ENCODE results near the gene PPP4R2. TPM values are rescaled to one million over a fixed set of nuclear protein-coding genes. Genes with fewer than 3 reads are reported as not detected.

PPP4R2 gene
- total RNA-seq, 1 donor from 2014 or later: 65.7 TPM

DNA sequence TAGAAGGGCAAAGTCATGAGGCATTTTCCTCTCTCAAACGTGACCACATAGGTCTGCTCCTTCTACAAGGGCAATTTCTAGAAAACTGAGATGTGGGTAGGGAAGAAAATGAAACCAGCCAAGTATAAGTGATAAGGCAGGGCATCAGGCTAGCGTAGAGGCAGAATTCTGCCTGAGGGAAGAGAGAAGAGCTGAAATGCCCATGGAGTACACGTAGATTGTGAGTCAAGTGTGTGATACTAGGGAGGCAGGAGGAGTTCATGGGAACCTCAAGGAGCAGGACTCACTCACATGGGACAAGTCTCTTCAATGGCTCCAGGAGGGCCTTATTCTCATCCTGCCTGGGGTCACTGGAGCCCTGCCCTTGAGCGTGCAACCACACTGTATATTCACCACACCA is 34.9 kb upstream of the PPP4R2 start:
- Histone ChIP-seq H3K36me3 (no peaks in the 10 kb centered on the region), H3K4me3 (no peak overlapping the region), H3K27me3 (no peaks in the 10 kb centered on the region), H3K4me1 (no peaks in the 10 kb centered on the region), H3K27ac (no peak overlapping the region), H3K9me3 (no peaks in the 10 kb centered on the region)
- intact Hi-C loops (cut with DNase I): no loop called here
- ATAC-seq (no peak), DNase-seq (no peak)
- TF ChIP-seq, protein P1, sequence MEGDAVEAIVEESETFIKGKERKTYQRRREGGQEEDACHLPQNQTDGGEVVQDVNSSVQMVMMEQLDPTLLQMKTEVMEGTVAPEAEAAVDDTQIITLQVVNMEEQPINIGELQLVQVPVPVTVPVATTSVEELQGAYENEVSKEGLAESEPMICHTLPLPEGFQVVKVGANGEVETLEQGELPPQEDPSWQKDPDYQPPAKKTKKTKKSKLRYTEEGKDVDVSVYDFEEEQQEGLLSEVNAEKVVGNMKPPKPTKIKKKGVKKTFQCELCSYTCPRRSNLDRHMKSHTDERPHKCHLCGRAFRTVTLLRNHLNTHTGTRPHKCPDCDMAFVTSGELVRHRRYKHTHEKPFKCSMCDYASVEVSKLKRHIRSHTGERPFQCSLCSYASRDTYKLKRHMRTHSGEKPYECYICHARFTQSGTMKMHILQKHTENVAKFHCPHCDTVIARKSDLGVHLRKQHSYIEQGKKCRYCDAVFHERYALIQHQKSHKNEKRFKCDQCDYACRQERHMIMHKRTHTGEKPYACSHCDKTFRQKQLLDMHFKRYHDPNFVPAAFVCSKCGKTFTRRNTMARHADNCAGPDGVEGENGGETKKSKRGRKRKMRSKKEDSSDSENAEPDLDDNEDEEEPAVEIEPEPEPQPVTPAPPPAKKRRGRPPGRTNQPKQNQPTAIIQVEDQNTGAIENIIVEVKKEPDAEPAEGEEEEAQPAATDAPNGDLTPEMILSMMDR (IDR thresholded peaks at IDR 0.05): no peak

DNA sequence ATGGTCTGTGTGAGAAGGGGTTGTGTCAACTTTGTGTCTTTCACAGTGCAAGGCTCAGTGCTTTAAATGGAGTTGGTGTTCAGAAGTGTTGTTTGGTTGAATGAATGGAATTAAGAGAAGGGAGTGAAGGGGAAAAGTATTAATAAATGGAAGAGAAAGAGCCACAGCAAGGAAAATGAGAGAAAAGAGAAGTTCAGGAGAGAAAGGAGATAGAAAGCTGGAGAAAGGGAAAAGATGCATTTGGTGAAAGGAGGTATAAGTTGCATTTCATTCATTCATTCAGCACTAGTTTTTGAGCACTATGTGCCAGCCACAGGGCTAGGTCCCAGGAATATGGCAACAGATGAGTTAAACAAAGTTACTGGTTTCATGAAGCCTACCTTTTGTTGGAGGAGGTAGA is 34.3 kb upstream of the PPP4R2 start:
- ATAC-seq: no peak
- H3K4me1 ChIP-seq: no peaks in the 10 kb centered on the region
- intact Hi-C loops (cut with DNase I): no loop called here
- H3K9me3 ChIP-seq: no peaks in the 10 kb centered on the region
- H3K27me3 ChIP-seq: no peaks in the 10 kb centered on the region
- H3K27ac ChIP-seq: no peak overlapping the region
- H3K36me3 ChIP-seq: no peaks in the 10 kb centered on the region
- TF ChIP-seq, protein P1 (IDR thresholded peaks at IDR 0.05): no peak
- no peak for DNase-seq
- no peak overlapping the region for H3K4me3 ChIP-seq

DNA sequence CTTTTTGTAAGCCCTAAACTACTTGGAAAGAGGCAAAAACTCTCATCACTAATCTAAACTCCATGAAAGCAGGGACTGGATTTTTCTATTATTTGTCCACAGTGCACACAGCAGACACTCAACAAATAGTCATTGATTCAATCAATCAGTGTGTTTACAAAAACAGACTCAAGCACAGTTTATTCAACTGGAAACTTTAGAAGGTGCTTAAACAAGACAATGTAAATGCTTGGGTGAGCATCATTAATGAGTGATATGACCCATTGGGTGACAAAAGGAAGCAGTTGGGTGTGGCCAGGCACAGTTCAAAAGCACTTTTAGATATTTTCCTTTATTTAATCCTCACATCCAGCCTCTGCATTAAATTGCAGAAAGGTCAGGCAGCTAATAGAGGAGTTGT is 32.0 kb upstream of the PPP4R2 start:
- H3K9me3 ChIP-seq: no peaks in the 10 kb centered on the region
- no peak for DNase-seq
- no peak for ATAC-seq
- H3K36me3 ChIP-seq: no peaks in the 10 kb centered on the region
- no peaks in the 10 kb centered on the region for H3K27me3 ChIP-seq
- H3K27ac ChIP-seq: no peak overlapping the region
- H3K4me1 ChIP-seq: no peaks in the 10 kb centered on the region
- TF ChIP-seq, protein P1 (IDR thresholded peaks at IDR 0.05): no peak
- no peak overlapping the region for H3K4me3 ChIP-seq
- intact Hi-C loops (cut with DNase I): no loop called here

DNA sequence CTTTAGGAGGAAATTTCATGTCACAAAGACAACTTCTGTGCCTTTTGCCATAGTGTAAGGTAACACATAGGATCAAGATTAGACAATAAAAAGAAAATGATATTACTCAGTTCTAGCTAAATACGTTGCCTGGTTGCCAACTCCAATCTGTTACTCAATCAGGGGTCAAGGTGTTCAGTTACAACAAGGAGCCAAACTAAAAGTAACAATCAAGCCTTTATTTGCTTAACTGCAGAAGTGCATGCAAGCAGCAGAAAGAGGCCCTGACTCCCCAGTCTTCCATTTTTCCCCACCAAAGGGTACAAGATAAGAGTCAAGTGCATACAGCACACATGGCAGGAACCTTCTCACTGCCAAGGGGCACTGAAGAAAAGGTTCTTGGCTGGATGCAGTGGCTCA is 28.3 kb upstream of the PPP4R2 start:
- DNase-seq (no peak), ATAC-seq (peak; percentile 52)
- Histone ChIP-seq H3K27ac (no peak overlapping the region), H3K36me3 (no peaks in the 10 kb centered on the region), H3K9me3 (no peaks in the 10 kb centered on the region), H3K4me1 (no peaks in the 10 kb centered on the region), H3K27me3 (no peaks in the 10 kb centered on the region), H3K4me3 (no peak overlapping the region)
- TF ChIP-seq, protein P1 (IDR thresholded peaks at IDR 0.05): no peak
- intact Hi-C loops (cut with DNase I): no loop called here

DNA sequence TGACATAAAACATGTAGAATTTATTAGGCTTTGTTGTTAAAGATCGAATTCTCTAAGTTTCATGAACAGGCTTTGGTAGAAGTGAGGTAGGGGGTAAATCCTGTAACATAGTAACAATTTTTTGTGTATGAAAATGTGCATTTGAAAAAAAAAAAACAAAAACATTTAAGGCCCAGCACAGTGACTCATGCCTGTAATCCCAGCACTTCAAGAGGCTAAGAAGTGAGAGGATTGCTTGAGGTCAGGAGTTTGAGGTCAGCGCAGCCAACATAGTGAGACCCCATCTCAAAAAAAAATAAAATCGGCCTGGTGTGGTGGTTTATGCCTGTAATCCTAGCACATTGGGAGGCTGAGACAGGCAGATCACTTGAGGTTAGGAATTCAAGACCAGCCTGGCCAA is 26.8 kb upstream of the PPP4R2 start:
- Histone ChIP-seq H3K36me3 (no peaks in the 10 kb centered on the region), H3K4me3 (no peak overlapping the region), H3K27me3 (no peaks in the 10 kb centered on the region), H3K27ac (no peak overlapping the region), H3K4me1 (no peaks in the 10 kb centered on the region), H3K9me3 (no peaks in the 10 kb centered on the region)
- ATAC-seq (no peak), DNase-seq (no peak)
- intact Hi-C loops (cut with DNase I): no loop called here
- TF ChIP-seq, protein P1 (IDR thresholded peaks at IDR 0.05): no peak

DNA sequence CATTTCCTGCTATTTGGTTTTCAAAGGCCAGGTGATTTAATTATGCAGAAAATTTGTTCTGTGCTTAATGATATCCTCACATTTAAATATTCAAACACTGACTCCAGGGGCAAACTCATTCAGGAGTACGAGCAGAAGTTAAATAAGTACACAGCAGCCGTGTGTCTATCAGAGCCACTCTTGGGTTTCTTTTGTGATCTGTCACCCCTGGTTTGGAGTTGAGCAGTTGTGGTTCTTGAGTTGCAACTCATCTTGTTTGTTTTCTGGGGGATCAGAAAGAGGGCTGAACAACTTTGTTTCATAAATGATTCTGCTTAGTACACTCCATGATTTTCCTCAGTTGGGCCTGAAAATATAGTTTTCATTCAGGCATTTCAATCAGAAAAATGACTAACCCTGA is 25.7 kb upstream of the PPP4R2 start:
- H3K27me3 ChIP-seq: no peaks in the 10 kb centered on the region
- intact Hi-C loops (cut with DNase I): no loop called here
- DNase-seq (no peak), ATAC-seq (no peak)
- H3K36me3 ChIP-seq: no peaks in the 10 kb centered on the region
- no peaks in the 10 kb centered on the region for H3K4me1 ChIP-seq
- H3K9me3 ChIP-seq: no peaks in the 10 kb centered on the region
- H3K27ac ChIP-seq: no peak overlapping the region
- TF ChIP-seq, protein P1 (IDR thresholded peaks at IDR 0.05): no peak
- H3K4me3 ChIP-seq: no peak overlapping the region

Measured in upper lobe of right lung (tissue), 1 donor.